ENCODE results near the gene PDZK1.
"Not testable (repeated sequence)": the region's sequence is repeated elsewhere in the genome, so short reads cannot be mapped to it uniquely, and the experiment has no call there.

DNA sequence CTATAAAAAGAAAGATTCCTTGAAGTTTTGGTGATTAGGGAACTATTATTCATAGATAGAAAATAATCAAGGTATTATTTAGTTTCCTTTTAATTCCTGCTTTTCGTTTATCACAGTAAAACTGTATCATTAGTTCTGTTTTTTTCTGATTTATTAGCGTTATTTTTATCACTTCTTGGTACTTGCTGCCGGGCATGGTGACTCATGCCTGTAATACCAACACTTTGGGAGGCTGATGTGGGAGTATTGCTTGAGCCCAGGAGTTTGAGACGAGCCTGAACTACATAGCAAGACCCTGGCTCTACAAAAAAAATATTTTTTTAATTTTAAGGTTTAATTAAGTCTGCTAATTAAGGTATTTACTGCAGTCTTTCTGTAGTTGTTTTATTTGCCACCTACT is 42.2 kb downstream of the PDZK1 start:
- TF ChIP-seq, protein P1, sequence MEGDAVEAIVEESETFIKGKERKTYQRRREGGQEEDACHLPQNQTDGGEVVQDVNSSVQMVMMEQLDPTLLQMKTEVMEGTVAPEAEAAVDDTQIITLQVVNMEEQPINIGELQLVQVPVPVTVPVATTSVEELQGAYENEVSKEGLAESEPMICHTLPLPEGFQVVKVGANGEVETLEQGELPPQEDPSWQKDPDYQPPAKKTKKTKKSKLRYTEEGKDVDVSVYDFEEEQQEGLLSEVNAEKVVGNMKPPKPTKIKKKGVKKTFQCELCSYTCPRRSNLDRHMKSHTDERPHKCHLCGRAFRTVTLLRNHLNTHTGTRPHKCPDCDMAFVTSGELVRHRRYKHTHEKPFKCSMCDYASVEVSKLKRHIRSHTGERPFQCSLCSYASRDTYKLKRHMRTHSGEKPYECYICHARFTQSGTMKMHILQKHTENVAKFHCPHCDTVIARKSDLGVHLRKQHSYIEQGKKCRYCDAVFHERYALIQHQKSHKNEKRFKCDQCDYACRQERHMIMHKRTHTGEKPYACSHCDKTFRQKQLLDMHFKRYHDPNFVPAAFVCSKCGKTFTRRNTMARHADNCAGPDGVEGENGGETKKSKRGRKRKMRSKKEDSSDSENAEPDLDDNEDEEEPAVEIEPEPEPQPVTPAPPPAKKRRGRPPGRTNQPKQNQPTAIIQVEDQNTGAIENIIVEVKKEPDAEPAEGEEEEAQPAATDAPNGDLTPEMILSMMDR (conservative IDR thresholded peaks at IDR 0.05; ENCODE audit: low read depth in 2 of 2), result not testable (repeated sequence)
- not testable (repeated sequence) for TF ChIP-seq POLR2AphosphoS5 (IDR thresholded peaks at IDR 0.05; ENCODE audit: low read depth); CREB1 (CRISPR knock-in tag; IDR thresholded peaks at IDR 0.05; ENCODE audit: low read depth); ZNF331 (CRISPR knock-in tag; IDR thresholded peaks at IDR 0.05; ENCODE audit: low read depth); EZH2 (IDR thresholded peaks at IDR 0.05; ENCODE audit: low read depth, unreplicated experiment); REST (IDR thresholded peaks at IDR 0.05; ENCODE audit: unreplicated experiment); EZH2phosphoT487 (IDR thresholded peaks at IDR 0.05; ENCODE audit: unreplicated experiment); STAT1 (IDR thresholded peaks at IDR 0.05; ENCODE audit: unreplicated experiment); JUNB (IDR thresholded peaks at IDR 0.05; ENCODE audit: unreplicated experiment)
- TF ChIP-seq, protein P2, sequence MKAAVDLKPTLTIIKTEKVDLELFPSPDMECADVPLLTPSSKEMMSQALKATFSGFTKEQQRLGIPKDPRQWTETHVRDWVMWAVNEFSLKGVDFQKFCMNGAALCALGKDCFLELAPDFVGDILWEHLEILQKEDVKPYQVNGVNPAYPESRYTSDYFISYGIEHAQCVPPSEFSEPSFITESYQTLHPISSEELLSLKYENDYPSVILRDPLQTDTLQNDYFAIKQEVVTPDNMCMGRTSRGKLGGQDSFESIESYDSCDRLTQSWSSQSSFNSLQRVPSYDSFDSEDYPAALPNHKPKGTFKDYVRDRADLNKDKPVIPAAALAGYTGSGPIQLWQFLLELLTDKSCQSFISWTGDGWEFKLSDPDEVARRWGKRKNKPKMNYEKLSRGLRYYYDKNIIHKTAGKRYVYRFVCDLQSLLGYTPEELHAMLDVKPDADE (IDR thresholded peaks at IDR 0.05), result not testable (repeated sequence)
